RWPE2 (cell line): Measurements from ENCODE around the gene ZSCAN12.
"Not testable (repeated sequence)": the region's sequence is repeated elsewhere in the genome, so short reads cannot be mapped to it uniquely, and the experiment has no call there.

Source experiments
- ATAC-seq: fragments of 200-7000 bp; cut with Tn5 transposase; 3 replicates; pipeline ENCODE4 v1.9.1; 2021; ENCODE audit warnings: low read depth
- DNase-seq: peaks from one replicate; pipeline ENCODE4 v3.0.0-alpha.2; 2020; ENCODE audit warnings: low spot score
- H3K27ac ChIP-seq: fragments of 450-650 bp; 2 replicates; pipeline ENCODE4 v1.5.1; 2017; ENCODE audit warnings: mild to moderate bottlenecking; ENCODE audit not compliant: poor library complexity, severe bottlenecking
- H3K27me3 ChIP-seq: fragments of 250-450 bp; sonication (Bioruptor Pico); 2 replicates; pipeline ENCODE4 v1.5.1; 2021; ENCODE audit warnings: mild to moderate bottlenecking, moderate library complexity; ENCODE audit not compliant: insufficient read depth, poor library complexity, severe bottlenecking
- H3K36me3 ChIP-seq: fragments of 250-450 bp; sonication (Bioruptor Pico); 2 replicates; pipeline ENCODE4 v1.5.1; 2020; ENCODE audit warnings: low read depth, mild to moderate bottlenecking, moderate library complexity
- H3K4me1 ChIP-seq: fragments of 250-450 bp; sonication (Bioruptor Pico); 2 replicates; pipeline ENCODE4 v1.5.1; 2021; ENCODE audit warnings: mild to moderate bottlenecking, moderate library complexity; ENCODE audit not compliant: insufficient read depth, poor library complexity, severe bottlenecking
- H3K4me3 ChIP-seq: fragments of 250-450 bp; sonication (Bioruptor Pico); 2 replicates; pipeline ENCODE4 v1.5.1; 2021; ENCODE audit warnings: mild to moderate bottlenecking, moderate library complexity; ENCODE audit not compliant: severe bottlenecking
- H3K9me3 ChIP-seq: fragments of 250-450 bp; sonication (Bioruptor Pico); 2 replicates; pipeline ENCODE4 v1.5.1; 2021; ENCODE audit warnings: mild to moderate bottlenecking, moderate library complexity; ENCODE audit not compliant: severe bottlenecking
- CTCF ChIP-seq: fragments of 450-650 bp; IDR thresholded peaks from one replicate; pipeline ENCODE4 v1.5.1; 2017; ENCODE audit warnings: mild to moderate bottlenecking, moderate library complexity; ENCODE audit not compliant: poor library complexity, severe bottlenecking

ZSCAN12 gene

GRCh38 chr6:28360961-28361360 is 38.6 kb downstream of the ZSCAN12 start:
- ATAC-seq = no peak
- TF ChIP-seq CTCF = no peak
- peaks cover 5% of the 10 kb centered on the region for H3K4me1 ChIP-seq

GRCh38 chr6:28359562-28359961 is 40.0 kb downstream of the ZSCAN12 start:
- ATAC-seq, H3K4me1 ChIP-seq, H3K27ac ChIP-seq, DNase-seq, H3K9me3 ChIP-seq, H3K4me3 ChIP-seq, H3K27me3 ChIP-seq: not testable (repeated sequence)
- H3K36me3 ChIP-seq = peaks cover 16% of the 10 kb centered on the region

More at GRCh38 chr6:28360961-28361360, 38.6 kb downstream of the ZSCAN12 start:
- Histone ChIP-seq H3K27ac (no peak overlapping the region), H3K9me3 (no peaks in the 10 kb centered on the region), H3K36me3 (peaks cover 22% of the 10 kb centered on the region), H3K27me3 (no peaks in the 10 kb centered on the region), H3K4me3 (no peak overlapping the region)
- DNase-seq = no peak

GRCh38 chr6:28357036-28357435 is 42.5 kb downstream of the ZSCAN12 start:
- ATAC-seq (no peak), DNase-seq (no peak)
- no peak for TF ChIP-seq CTCF
- H3K9me3 ChIP-seq = no peaks in the 10 kb centered on the region
- peaks cover 11% of the 10 kb centered on the region for H3K4me1 ChIP-seq
- H3K27me3 ChIP-seq = no peaks in the 10 kb centered on the region
- H3K4me3 ChIP-seq = no peak overlapping the region
- peaks cover 3% of the 10 kb centered on the region for H3K36me3 ChIP-seq
- H3K27ac ChIP-seq = no peak overlapping the region

- Histone ChIP-seq H3K27me3 (no peaks in the 10 kb centered on the region), H3K9me3 (no peaks in the 10 kb centered on the region), H3K27ac (peak overlapping the region; percentile 35), H3K36me3 (no peaks in the 10 kb centered on the region), H3K4me1 (peaks cover 11% of the 10 kb centered on the region), H3K4me3 (no peak overlapping the region)
- no peak for DNase-seq
- no peak for ATAC-seq
- no peak for TF ChIP-seq CTCF
Observed at GRCh38 chr6:28356666-28357020, 42.9 kb downstream of the ZSCAN12 start.

- peak overlapping the region; percentile 44 for H3K4me3 ChIP-seq
- peak; percentile 88 for TF ChIP-seq CTCF
- ATAC-seq (peak; percentile 76), DNase-seq (no peak)
- no peaks in the 10 kb centered on the region for H3K36me3 ChIP-seq
- peaks cover under 1% of the 10 kb centered on the region for H3K9me3 ChIP-seq
- H3K27me3 ChIP-seq = no peaks in the 10 kb centered on the region
- H3K4me1 ChIP-seq = peaks cover 17% of the 10 kb centered on the region
- H3K27ac ChIP-seq = peak overlapping the region; percentile 35
Observed at GRCh38 chr6:28355743-28356665, 43.5 kb downstream of the ZSCAN12 start.
